Body of pancreas (tissue), 4 donors: Measurements from ENCODE around the gene AK4.

Source experiments
- POLR2A ChIP-seq, 3 donors: fragments of 450-650 bp; IDR thresholded peaks; one replicate each; pipeline ENCODE4 v1.6.1; 2016; ENCODE audit warnings: antibody characterized with exemption in 3 of 3, mild to moderate bottlenecking in 2 of 3
- TF ChIP-seq, protein P1 (sequence below), 7 experiments: fragments of 450-650 bp in 4 of 7; fragments of 200-600 bp in 3 of 7; sonication (generic) in 3 of 7; IDR thresholded peaks; one replicate each; pipeline ENCODE4 v1.5.1; 2016 to 2019; ENCODE audit warnings: antibody characterized with exemption in 7 of 7

DNA sequence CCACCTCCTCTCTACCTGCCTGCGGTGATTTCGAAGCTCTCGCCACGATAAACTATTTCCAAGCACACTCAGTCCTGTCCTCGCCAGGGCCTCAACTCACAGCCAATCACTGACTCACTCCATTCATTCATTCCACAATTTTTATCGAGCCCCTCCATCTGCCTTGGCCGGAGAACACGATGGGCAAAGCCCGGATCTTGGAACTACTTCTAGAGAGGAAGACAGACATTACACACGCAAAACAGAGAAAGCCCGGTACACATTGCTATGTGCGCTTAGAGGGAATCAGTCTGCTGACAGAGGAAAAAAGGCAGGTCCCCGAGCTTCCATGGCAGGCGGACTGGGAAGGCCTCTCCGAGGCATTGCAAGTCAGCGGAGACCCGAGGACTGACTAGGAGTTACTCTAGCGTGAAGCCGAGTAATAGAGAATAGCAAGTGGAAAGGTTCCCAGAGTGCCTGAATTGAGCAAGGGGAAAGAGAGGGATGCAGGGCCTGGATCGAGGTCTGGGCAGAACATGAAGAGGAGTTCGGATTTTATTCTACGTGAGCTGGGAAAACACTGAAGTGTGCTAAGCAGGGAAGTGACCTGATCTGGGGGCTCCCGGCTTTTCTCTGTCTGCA, 107.1 kb downstream of the AK4 start:
- TF ChIP-seq, protein P1, sequence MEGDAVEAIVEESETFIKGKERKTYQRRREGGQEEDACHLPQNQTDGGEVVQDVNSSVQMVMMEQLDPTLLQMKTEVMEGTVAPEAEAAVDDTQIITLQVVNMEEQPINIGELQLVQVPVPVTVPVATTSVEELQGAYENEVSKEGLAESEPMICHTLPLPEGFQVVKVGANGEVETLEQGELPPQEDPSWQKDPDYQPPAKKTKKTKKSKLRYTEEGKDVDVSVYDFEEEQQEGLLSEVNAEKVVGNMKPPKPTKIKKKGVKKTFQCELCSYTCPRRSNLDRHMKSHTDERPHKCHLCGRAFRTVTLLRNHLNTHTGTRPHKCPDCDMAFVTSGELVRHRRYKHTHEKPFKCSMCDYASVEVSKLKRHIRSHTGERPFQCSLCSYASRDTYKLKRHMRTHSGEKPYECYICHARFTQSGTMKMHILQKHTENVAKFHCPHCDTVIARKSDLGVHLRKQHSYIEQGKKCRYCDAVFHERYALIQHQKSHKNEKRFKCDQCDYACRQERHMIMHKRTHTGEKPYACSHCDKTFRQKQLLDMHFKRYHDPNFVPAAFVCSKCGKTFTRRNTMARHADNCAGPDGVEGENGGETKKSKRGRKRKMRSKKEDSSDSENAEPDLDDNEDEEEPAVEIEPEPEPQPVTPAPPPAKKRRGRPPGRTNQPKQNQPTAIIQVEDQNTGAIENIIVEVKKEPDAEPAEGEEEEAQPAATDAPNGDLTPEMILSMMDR (IDR thresholded peaks at IDR 0.05): no peak
- TF ChIP-seq POLR2A (IDR thresholded peaks at IDR 0.05): no peak
